Neuronal stem cell (in vitro differentiated cells): ENCODE measurements around the gene RPL10.

Experiments used
- DNase-seq: peaks from one replicate; pipeline ENCODE4 v3.0.0-alpha.2; 2013; ENCODE audit warnings: low spot score
- H2AFZ ChIP-seq: one replicate; pipeline ENCODE4 v1.6.1; 2013; ENCODE audit warnings: mild to moderate bottlenecking, low read length, inconsistent platforms
- H2AK5ac ChIP-seq: 2 replicates; pipeline ENCODE4 v1.6.1; 2013; ENCODE audit warnings: low read depth, mild to moderate bottlenecking, inconsistent platforms, low read length, moderate library complexity, mixed read lengths
- H2BK120ac ChIP-seq: 2 replicates; pipeline ENCODE4 v1.6.1; 2013; ENCODE audit warnings: low read depth, mild to moderate bottlenecking, inconsistent platforms, low read length, moderate library complexity, mixed read lengths
- H2BK12ac ChIP-seq: one replicate; pipeline ENCODE4 v1.6.1; 2013; ENCODE audit warnings: low read length, inconsistent platforms
- H2BK15ac ChIP-seq: 2 replicates; pipeline ENCODE4 v1.6.1; 2013; ENCODE audit warnings: mild to moderate bottlenecking, low read length, inconsistent platforms, mixed read lengths
- H2BK5ac ChIP-seq: one replicate; pipeline ENCODE4 v1.6.1; 2013; ENCODE audit warnings: inconsistent platforms, mild to moderate bottlenecking, low read length, moderate library complexity
- H3K14ac ChIP-seq: one replicate; pipeline ENCODE4 v1.6.1; 2013; ENCODE audit warnings: low read length, inconsistent platforms
- H3K18ac ChIP-seq: 2 replicates; pipeline ENCODE4 v1.6.1; 2013; ENCODE audit warnings: low read length, inconsistent platforms
- H3K23ac ChIP-seq: 2 replicates; pipeline ENCODE4 v1.6.1; 2013; ENCODE audit warnings: low read depth, mild to moderate bottlenecking, mixed read lengths, low read length, inconsistent platforms; ENCODE audit not compliant: poor library complexity
- H3K27ac ChIP-seq: replicated peaks from 3 replicates; pipeline ENCODE4 v1.5.1; 2013; ENCODE audit warnings: low read length, inconsistent platforms
- H3K27me3 ChIP-seq, 3 experiments: 2 replicates each; pipeline ENCODE4 v1.6.1; 2013; ENCODE audit warnings: low read length in 3 of 3, mild to moderate bottlenecking in 2 of 3, inconsistent platforms in 1 of 3, low read depth in 1 of 3, mixed read lengths in 1 of 3, moderate library complexity in 1 of 3; ENCODE audit not compliant: control insufficient read depth in 3 of 3, insufficient read depth in 3 of 3
- H3K36me3 ChIP-seq, 2 donors: replicated peaks in 1 of 2; 2 replicates each; pipeline ENCODE4 v1.6.1; 2013; ENCODE audit warnings: low read length in 2 of 2; ENCODE audit not compliant: control insufficient read depth in 2 of 2, insufficient read depth in 2 of 2
- H3K4ac ChIP-seq: 2 replicates; pipeline ENCODE4 v1.6.1; 2013; ENCODE audit warnings: inconsistent platforms, mild to moderate bottlenecking, low read length, moderate library complexity
- H3K4me1 ChIP-seq, 2 donors: 1 replicate in 1 of 2; 2 replicates in 1 of 2; pipeline ENCODE4 v1.6.1; 2013; ENCODE audit warnings: low read length in 2 of 2, low read depth in 1 of 2; ENCODE audit not compliant: control insufficient read depth in 2 of 2, insufficient read depth in 1 of 2
- H3K4me2 ChIP-seq: one replicate; pipeline ENCODE4 v1.6.1; 2013; ENCODE audit warnings: mild to moderate bottlenecking, low read length, inconsistent platforms; ENCODE audit not compliant: insufficient read depth, poor library complexity, severe bottlenecking
- H3K4me3 ChIP-seq, 2 donors: 2 replicates each; pipeline ENCODE4 v1.5.1; 2013; ENCODE audit warnings: low read length in 2 of 2, mild to moderate bottlenecking in 2 of 2, inconsistent platforms in 1 of 2, moderate library complexity in 1 of 2
- H3K79me1 ChIP-seq: one replicate; pipeline ENCODE4 v1.6.1; 2013; ENCODE audit warnings: low read depth, mild to moderate bottlenecking, inconsistent platforms, low read length, moderate library complexity
- H3K9ac ChIP-seq: one replicate; pipeline ENCODE4 v1.6.1; 2013; ENCODE audit warnings: mild to moderate bottlenecking, low read depth, low read length, inconsistent platforms; ENCODE audit not compliant: poor library complexity
- H3K9me3 ChIP-seq, 2 donors: replicated peaks in 1 of 2; 2 replicates each; pipeline versions ENCODE3 to v1.6.1; 2013; ENCODE audit warnings: low read length in 2 of 2, mild to moderate bottlenecking in 2 of 2, inconsistent platforms in 1 of 2, low read depth in 1 of 2, mixed read lengths in 1 of 2, moderate library complexity in 1 of 2; ENCODE audit not compliant: control insufficient read depth in 2 of 2, insufficient read depth in 1 of 2
- H4K8ac ChIP-seq: one replicate; pipeline ENCODE4 v1.6.1; 2013; ENCODE audit warnings: low read depth, mild to moderate bottlenecking, inconsistent platforms, low read length, moderate library complexity
- H4K91ac ChIP-seq: one replicate; pipeline ENCODE4 v1.6.1; 2013; ENCODE audit warnings: low read length, low read depth, mild to moderate bottlenecking, inconsistent platforms; ENCODE audit not compliant: poor library complexity
- WGBS, 2 donors: extraction: QIAGEN DNeasy Blood & Tissue Kit; methylation state at CpG; one replicate each; pipeline ENCODE4 v1.1.7; 2013; ENCODE audit warnings: missing lambda C conversion rate in 2 of 2, mixed read lengths in 1 of 2; ENCODE audit not compliant: insufficient read length in 2 of 2, insufficient replicate concordance in 1 of 2; ENCODE audit errors: extremely low coverage in 2 of 2; 5-methylcytosine and 5-hydroxymethylcytosine counted together

The RPL10 gene

GRCh38 chrX:154409222-154409871 is 11.2 kb downstream of the RPL10 start, which contains the start of gene DNASE1L1:
Gene DNASE1L1 (minus strand): TSS chrX:154409254. CDS start chrX:154405568, 3,686 bp downstream.
- Histone ChIP-seq H3K9ac (peak within 1 kb of the TSS; percentile 50), H2BK120ac (no peak within 1 kb of the TSS), H2BK5ac (no peak within 1 kb of the TSS), H4K8ac (no peak within 1 kb of the TSS), H2BK12ac (peak within 1 kb of the TSS; percentile 49), H3K4me3 (no peak within 1 kb of the TSS), H2AFZ (no peak within 1 kb of the TSS), H3K4ac (no peak within 1 kb of the TSS), H4K91ac (no peak within 1 kb of the TSS), H2BK15ac (no peak within 1 kb of the TSS), H3K9me3 (no peaks in the 10 kb centered on the region), H3K79me1 (no peaks in the 10 kb centered on the region), H3K4me2 (peak within 1 kb of the TSS; percentile 14), H3K18ac (peak within 1 kb of the TSS; percentile 71), H3K14ac (no peak within 1 kb of the TSS), H3K27ac (peak within 1 kb of the TSS; percentile 50), H3K23ac (no peak within 1 kb of the TSS), H2AK5ac (no peak within 1 kb of the TSS), H3K4me1 (peaks cover 0 to 9% of the 10 kb centered on the region in 2 donors), H3K36me3 (peaks cover 7 to 11% of the 10 kb centered on the region in 2 donors), H3K27me3 (no peaks in the 10 kb centered on the region)
- DNase-seq = peak; percentile 69
- no CpG with 5 or more reads among the region's 26 CpGs for WGBS, 2 donors

GRCh38 chrX:154411981-154412340 is 13.8 kb downstream of the RPL10 start:
- Histone ChIP-seq H3K9me3 (no peaks in the 10 kb centered on the region), H3K23ac (peak overlapping the region; percentile 55), H3K4me1 (peaks cover 0 to 9% of the 10 kb centered on the region in 2 donors), H3K79me1 (no peaks in the 10 kb centered on the region), H3K9ac (peak overlapping the region; percentile 81), H3K27ac (peak overlapping the region; percentile 58), H3K18ac (peak overlapping the region; percentile 92), H2BK5ac (no peak overlapping the region), H2AK5ac (no peak overlapping the region), H2BK15ac (no peak overlapping the region), H2BK12ac (no peak overlapping the region), H2BK120ac (no peak overlapping the region), H4K91ac (no peak overlapping the region), H3K4ac (no peak overlapping the region), H3K4me3 (peak overlapping the region; percentile 61 to 93), H3K14ac (no peak overlapping the region), H4K8ac (no peak overlapping the region), H3K4me2 (peak overlapping the region; percentile 62), H3K27me3 (no peaks in the 10 kb centered on the region), H2AFZ (peak overlapping the region; percentile 80), H3K36me3 (peaks cover 7 to 17% of the 10 kb centered on the region in 2 donors)
- WGBS, 2 donors = no CpG with 5 or more reads among the region's 29 CpGs
- no peak for DNase-seq

- Histone ChIP-seq H2BK15ac (no peak overlapping the region), H2AK5ac (no peak overlapping the region), H3K9ac (no peak overlapping the region), H3K4ac (no peak overlapping the region), H3K79me1 (no peaks in the 10 kb centered on the region), H3K9me3 (no peaks in the 10 kb centered on the region), H3K27ac (peak overlapping the region; percentile 32), H2BK5ac (no peak overlapping the region), H4K8ac (no peak overlapping the region), H3K14ac (no peak overlapping the region), H2BK12ac (no peak overlapping the region), H3K27me3 (no peaks in the 10 kb centered on the region), H4K91ac (no peak overlapping the region), H3K4me3 (peak overlapping the region; percentile 61 to 72), H2BK120ac (no peak overlapping the region), H3K4me2 (peak overlapping the region; percentile 62), H3K23ac (no peak overlapping the region), H3K18ac (peak overlapping the region; percentile 35), H2AFZ (peak overlapping the region; percentile 80), H3K36me3 (peaks cover 7 to 17% of the 10 kb centered on the region in 2 donors), H3K4me1 (peaks cover 0 to 9% of the 10 kb centered on the region in 2 donors)
- no CpG with 5 or more reads among the region's 4 CpGs for WGBS, 2 donors
- DNase-seq = no peak
These were observed 14.3 kb downstream of the RPL10 start for GRCh38 chrX:154412468-154412867.

- no peak overlapping the region for H3K18ac ChIP-seq
- no CpG with 5 or more reads among the region's 8 CpGs for WGBS, 2 donors
- H3K27me3 ChIP-seq = no peaks in the 10 kb centered on the region
- H2BK5ac ChIP-seq = no peak overlapping the region
- H3K4me2 ChIP-seq = no peak overlapping the region
- H3K4ac ChIP-seq = no peak overlapping the region
- no peak overlapping the region for H3K23ac ChIP-seq
- H3K79me1 ChIP-seq = no peaks in the 10 kb centered on the region
- H3K4me1 ChIP-seq = peaks cover 0 to 9% of the 10 kb centered on the region in 2 donors
- H2AFZ ChIP-seq = no peak overlapping the region
- H2BK12ac ChIP-seq = no peak overlapping the region
- H2AK5ac ChIP-seq = no peak overlapping the region
- no peak overlapping the region for H2BK15ac ChIP-seq
- peaks cover 7 to 17% of the 10 kb centered on the region in 2 donors for H3K36me3 ChIP-seq
- DNase-seq = no peak
- no peak overlapping the region for H4K91ac ChIP-seq
- H4K8ac ChIP-seq = no peak overlapping the region
- H2BK120ac ChIP-seq = no peak overlapping the region
- H3K9me3 ChIP-seq = no peaks in the 10 kb centered on the region
- no peak overlapping the region for H3K27ac ChIP-seq
- no peak overlapping the region for H3K14ac ChIP-seq
- H3K9ac ChIP-seq = no peak overlapping the region
- H3K4me3 ChIP-seq = no peak overlapping the region
These were observed 15.0 kb downstream of the RPL10 start for GRCh38 chrX:154413142-154413541.
